ENCODE data around the gene FARP1.

DNA sequence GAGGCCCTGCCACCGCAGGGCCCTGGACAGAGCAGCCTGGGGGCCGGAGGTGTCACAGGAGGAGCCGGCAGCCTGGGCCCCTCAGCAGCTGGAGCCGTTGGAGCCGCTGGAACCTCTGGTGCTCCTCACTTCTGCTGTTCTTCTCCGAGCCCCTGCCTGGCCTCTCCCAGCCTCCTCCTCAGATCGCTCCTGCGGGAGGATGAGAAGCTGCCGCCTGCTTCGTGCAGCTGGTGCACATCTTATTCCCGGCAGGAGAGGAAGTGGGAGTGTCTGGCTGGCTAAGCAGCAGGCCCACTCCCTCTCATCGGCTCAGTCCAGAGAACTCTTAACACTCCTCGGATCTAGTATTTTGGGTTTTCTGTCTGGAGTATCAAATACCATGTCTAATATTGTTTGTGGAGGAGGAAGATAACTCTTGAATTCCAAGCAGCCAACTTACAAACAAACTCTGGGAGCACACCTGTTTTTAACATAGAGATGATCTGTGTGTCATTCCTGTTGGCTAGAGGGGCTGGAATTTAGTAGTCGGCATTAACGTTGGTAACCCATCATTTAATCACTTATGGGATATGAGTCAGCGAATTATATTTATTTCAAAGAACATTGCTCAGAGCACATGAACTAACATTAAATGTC lies 71.2 kb downstream of the FARP1 start:
- TF ChIP-seq, protein P1, sequence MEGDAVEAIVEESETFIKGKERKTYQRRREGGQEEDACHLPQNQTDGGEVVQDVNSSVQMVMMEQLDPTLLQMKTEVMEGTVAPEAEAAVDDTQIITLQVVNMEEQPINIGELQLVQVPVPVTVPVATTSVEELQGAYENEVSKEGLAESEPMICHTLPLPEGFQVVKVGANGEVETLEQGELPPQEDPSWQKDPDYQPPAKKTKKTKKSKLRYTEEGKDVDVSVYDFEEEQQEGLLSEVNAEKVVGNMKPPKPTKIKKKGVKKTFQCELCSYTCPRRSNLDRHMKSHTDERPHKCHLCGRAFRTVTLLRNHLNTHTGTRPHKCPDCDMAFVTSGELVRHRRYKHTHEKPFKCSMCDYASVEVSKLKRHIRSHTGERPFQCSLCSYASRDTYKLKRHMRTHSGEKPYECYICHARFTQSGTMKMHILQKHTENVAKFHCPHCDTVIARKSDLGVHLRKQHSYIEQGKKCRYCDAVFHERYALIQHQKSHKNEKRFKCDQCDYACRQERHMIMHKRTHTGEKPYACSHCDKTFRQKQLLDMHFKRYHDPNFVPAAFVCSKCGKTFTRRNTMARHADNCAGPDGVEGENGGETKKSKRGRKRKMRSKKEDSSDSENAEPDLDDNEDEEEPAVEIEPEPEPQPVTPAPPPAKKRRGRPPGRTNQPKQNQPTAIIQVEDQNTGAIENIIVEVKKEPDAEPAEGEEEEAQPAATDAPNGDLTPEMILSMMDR (IDR thresholded peaks at IDR 0.05) = no peak
- no peak for TF ChIP-seq EP300 (IDR thresholded peaks at IDR 0.05)

Measured in esophagus muscularis mucosa (tissue), 3 donors.